ENCODE data around the gene EPB41L2.

- TF ChIP-seq POLR2A (IDR thresholded peaks at IDR 0.05) = no peak
- TF ChIP-seq, protein P1, sequence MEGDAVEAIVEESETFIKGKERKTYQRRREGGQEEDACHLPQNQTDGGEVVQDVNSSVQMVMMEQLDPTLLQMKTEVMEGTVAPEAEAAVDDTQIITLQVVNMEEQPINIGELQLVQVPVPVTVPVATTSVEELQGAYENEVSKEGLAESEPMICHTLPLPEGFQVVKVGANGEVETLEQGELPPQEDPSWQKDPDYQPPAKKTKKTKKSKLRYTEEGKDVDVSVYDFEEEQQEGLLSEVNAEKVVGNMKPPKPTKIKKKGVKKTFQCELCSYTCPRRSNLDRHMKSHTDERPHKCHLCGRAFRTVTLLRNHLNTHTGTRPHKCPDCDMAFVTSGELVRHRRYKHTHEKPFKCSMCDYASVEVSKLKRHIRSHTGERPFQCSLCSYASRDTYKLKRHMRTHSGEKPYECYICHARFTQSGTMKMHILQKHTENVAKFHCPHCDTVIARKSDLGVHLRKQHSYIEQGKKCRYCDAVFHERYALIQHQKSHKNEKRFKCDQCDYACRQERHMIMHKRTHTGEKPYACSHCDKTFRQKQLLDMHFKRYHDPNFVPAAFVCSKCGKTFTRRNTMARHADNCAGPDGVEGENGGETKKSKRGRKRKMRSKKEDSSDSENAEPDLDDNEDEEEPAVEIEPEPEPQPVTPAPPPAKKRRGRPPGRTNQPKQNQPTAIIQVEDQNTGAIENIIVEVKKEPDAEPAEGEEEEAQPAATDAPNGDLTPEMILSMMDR (IDR thresholded peaks at IDR 0.05) = no peak
These were observed 45.1 kb downstream of the EPB41L2 start for GRCh38 chr6:131017962-131018361.
